ENCODE data around the gene CR1.
"Not testable (repeated sequence)": the region's sequence is repeated elsewhere in the genome, so short reads cannot be mapped to it uniquely, and the experiment has no call there.

The CR1 gene

GRCh38 chr1:207503950-207504349, 8.0 kb downstream of the CR1 start:
- DNase-seq (ENCODE audit: low read depth, low spot score) = no peak

GRCh38 chr1:207504438-207504837, 8.5 kb downstream of the CR1 start:
- no peak for DNase-seq (ENCODE audit: low read depth, low spot score)

- DNase-seq (ENCODE audit: low read depth, low spot score) = no peak
These were observed 14.5 kb downstream of the CR1 start for GRCh38 chr1:207510444-207510843.

GRCh38 chr1:207514890-207515289, 18.9 kb downstream of the CR1 start:
- DNase-seq (ENCODE audit: low read depth, low spot score) = no peak

GRCh38 chr1:207516729-207517128, 20.8 kb downstream of the CR1 start:
- DNase-seq (ENCODE audit: low read depth, low spot score) = no peak

GRCh38 chr1:207518608-207519236, 22.8 kb downstream of the CR1 start:
- no peak for DNase-seq (ENCODE audit: low read depth, low spot score)

- no peak for DNase-seq (ENCODE audit: low read depth, low spot score)
These were observed 23.8 kb downstream of the CR1 start for GRCh38 chr1:207519505-207520399.

GRCh38 chr1:207520400-207521345, 24.7 kb downstream of the CR1 start:
- DNase-seq (ENCODE audit: low read depth, low spot score) = not testable (repeated sequence)

GRCh38 chr1:207525239-207525638, 29.3 kb downstream of the CR1 start:
- DNase-seq (ENCODE audit: low read depth, low spot score) = not testable (repeated sequence)

GRCh38 chr1:207528401-207528800, 32.4 kb downstream of the CR1 start:
- DNase-seq (ENCODE audit: low read depth, low spot score) = not testable (repeated sequence)

GRCh38 chr1:207536263-207536662, 40.3 kb downstream of the CR1 start:
- DNase-seq (ENCODE audit: low read depth, low spot score) = not testable (repeated sequence)

- not testable (repeated sequence) for DNase-seq (ENCODE audit: low read depth, low spot score)
These were observed 50.9 kb downstream of the CR1 start for GRCh38 chr1:207546677-207547357.

- DNase-seq (ENCODE audit: low read depth, low spot score) = not testable (repeated sequence)
These were observed 58.9 kb downstream of the CR1 start for GRCh38 chr1:207554823-207555222.

GRCh38 chr1:207565546-207566468, 69.8 kb downstream of the CR1 start:
- no peak for DNase-seq (ENCODE audit: low read depth, low spot score)

GRCh38 chr1:207571926-207572325, 76.0 kb downstream of the CR1 start:
- DNase-seq (ENCODE audit: low read depth, low spot score) = not testable (repeated sequence)

GRCh38 chr1:207573074-207573473, 77.1 kb downstream of the CR1 start:
- DNase-seq (ENCODE audit: low read depth, low spot score) = not testable (repeated sequence)

GRCh38 chr1:207575381-207575780, 79.4 kb downstream of the CR1 start:
- not testable (repeated sequence) for DNase-seq (ENCODE audit: low read depth, low spot score)

- DNase-seq (ENCODE audit: low read depth, low spot score) = no peak
These were observed 83.0 kb downstream of the CR1 start for GRCh38 chr1:207578796-207579435.

GRCh38 chr1:207579436-207579799, 83.5 kb downstream of the CR1 start:
- peak; percentile 84 for DNase-seq (ENCODE audit: low read depth, low spot score)
